Liver (tissue), 9 donors: ENCODE data around the gene CNTN2. TPM values are rescaled to one million over a fixed set of nuclear protein-coding genes. Genes with fewer than 3 reads are reported as not detected.

Experiments
- DNase-seq: peaks from one replicate; pipeline ENCODE4 v3.0.0-alpha.2; 2017; ENCODE audit warnings: low spot score
- H3K27ac ChIP-seq, 2 donors: one replicate each; pipeline ENCODE4 v1.7.0; 2013; ENCODE audit warnings: inconsistent platforms in 2 of 2, low read length in 2 of 2, control low read depth in 1 of 2, low read depth in 1 of 2, mild to moderate bottlenecking in 1 of 2
- H3K27me3 ChIP-seq, 4 donors: one replicate each; pipeline versions ENCODE4 v1.6.1 to v1.7.0; 2013; ENCODE audit warnings: low read length in 3 of 4, inconsistent platforms in 1 of 4, mild to moderate bottlenecking in 1 of 4, moderate library complexity in 1 of 4; ENCODE audit not compliant: control insufficient read depth in 4 of 4, insufficient read depth in 4 of 4
- H3K36me3 ChIP-seq, 4 donors: one replicate each; pipeline versions ENCODE4 v1.6.1 to v1.7.0; 2013; ENCODE audit warnings: low read length in 3 of 4, mild to moderate bottlenecking in 3 of 4, low read depth in 1 of 4, moderate library complexity in 1 of 4; ENCODE audit not compliant: control insufficient read depth in 4 of 4, insufficient read depth in 3 of 4
- H3K4me1 ChIP-seq, 4 donors: one replicate each; pipeline versions ENCODE4 v1.6.1 to v1.7.0; 2013; ENCODE audit warnings: low read length in 3 of 4, mild to moderate bottlenecking in 3 of 4, moderate library complexity in 1 of 4; ENCODE audit not compliant: control insufficient read depth in 4 of 4, insufficient read depth in 4 of 4
- H3K4me3 ChIP-seq, 3 donors: one replicate each; pipeline versions ENCODE4 v1.6.1 to v1.7.0; 2013; ENCODE audit warnings: low read length in 3 of 3, control low read depth in 1 of 3, low read depth in 1 of 3, mild to moderate bottlenecking in 1 of 3
- H3K9ac ChIP-seq, 2 donors: one replicate each; pipeline ENCODE4 v1.7.0; 2013; ENCODE audit warnings: low read length in 2 of 2, mild to moderate bottlenecking in 2 of 2, moderate library complexity in 2 of 2, control low read depth in 1 of 2, low read depth in 1 of 2
- H3K9me3 ChIP-seq, 4 donors: one replicate each; pipeline versions ENCODE4 v1.6.1 to v1.7.0; 2013; ENCODE audit warnings: low read length in 3 of 4; ENCODE audit not compliant: control insufficient read depth in 4 of 4
- ATF3 ChIP-seq: IDR thresholded peaks from 2 replicates; pipeline ENCODE4 v1.6.1; 2016; ENCODE audit warnings: antibody characterized with exemption
- CTCF ChIP-seq: fragments of 150-350 bp; IDR thresholded peaks from 2 replicates; pipeline ENCODE4 v1.5.1; 2017; ENCODE audit warnings: improper control_type of control experiment, low read depth, low read length; ENCODE audit not compliant: missing input control
- EGR1 ChIP-seq, 2 donors: IDR thresholded peaks; 2 replicates each; pipeline ENCODE4 v1.6.1; 2016 to 2018; ENCODE audit warnings: antibody characterized with exemption in 2 of 2, low read depth in 2 of 2
- FOXA1 ChIP-seq: IDR thresholded peaks from 2 replicates; pipeline ENCODE4 v1.6.1; 2016; ENCODE audit warnings: antibody characterized with exemption
- FOXA2 ChIP-seq: IDR thresholded peaks from 2 replicates; pipeline ENCODE4 v1.6.1; 2016; ENCODE audit warnings: antibody characterized with exemption
- GABPA ChIP-seq, 2 donors: IDR thresholded peaks in 1 of 2; conservative IDR thresholded peaks in 1 of 2; 2 replicates each; pipeline ENCODE4 v1.6.1; 2016; ENCODE audit warnings: antibody characterized with exemption in 2 of 2, mild to moderate bottlenecking in 1 of 2, moderate library complexity in 1 of 2
- HNF4A ChIP-seq, 2 donors: conservative IDR thresholded peaks; 2 replicates each; pipeline ENCODE4 v1.6.1; 2016; ENCODE audit warnings: antibody characterized with exemption in 2 of 2, mild to moderate bottlenecking in 2 of 2
- HNF4G ChIP-seq: IDR thresholded peaks from 2 replicates; pipeline ENCODE4 v1.6.1; 2016; ENCODE audit warnings: antibody characterized with exemption
- JUND ChIP-seq, 2 donors: IDR thresholded peaks; 2 replicates each; pipeline ENCODE4 v1.6.1; 2016; ENCODE audit warnings: antibody characterized with exemption in 2 of 2
- MAX ChIP-seq: IDR thresholded peaks from 2 replicates; pipeline ENCODE4 v1.6.1; 2016; ENCODE audit warnings: antibody characterized with exemption
- NR2F2 ChIP-seq: IDR thresholded peaks from 2 replicates; pipeline ENCODE4 v1.6.1; 2016; ENCODE audit warnings: antibody characterized with exemption
- RAD21 ChIP-seq, 2 donors: IDR thresholded peaks; 2 replicates each; pipeline ENCODE4 v1.6.1; 2016; ENCODE audit warnings: antibody characterized with exemption in 2 of 2, mild to moderate bottlenecking in 2 of 2
- REST ChIP-seq: IDR thresholded peaks from 2 replicates; pipeline ENCODE4 v1.6.1; 2016; ENCODE audit warnings: antibody characterized with exemption, mild to moderate bottlenecking
- RXRA ChIP-seq, 2 donors: IDR thresholded peaks; 2 replicates each; pipeline ENCODE4 v1.6.1; 2017 to 2018; ENCODE audit warnings: antibody characterized with exemption in 2 of 2, mild to moderate bottlenecking in 1 of 2
- SP1 ChIP-seq: IDR thresholded peaks from 2 replicates; pipeline ENCODE4 v1.6.1; 2018; ENCODE audit warnings: antibody characterized with exemption, mild to moderate bottlenecking
- TAF1 ChIP-seq: conservative IDR thresholded peaks from 2 replicates; pipeline ENCODE4 v1.6.1; 2016; ENCODE audit warnings: antibody characterized with exemption, mild to moderate bottlenecking
- YY1 ChIP-seq: IDR thresholded peaks from 2 replicates; pipeline ENCODE4 v1.6.1; 2016; ENCODE audit warnings: antibody characterized with exemption, mild to moderate bottlenecking
- ZBTB33 ChIP-seq: IDR thresholded peaks from 2 replicates; pipeline ENCODE4 v1.6.1; 2016; ENCODE audit warnings: antibody characterized with exemption
- WGBS: extraction: QIAGEN DNeasy Blood & Tissue Kit; methylation state at CpG from one replicate; pipeline ENCODE4 v1.1.7; 2013; 5-methylcytosine and 5-hydroxymethylcytosine counted together
- polyA plus RNA-seq, 2 donors: library from polyadenylated mRNA; stranded (reverse) in 1 of 2; unstranded in 1 of 2; fragments of 200-250 nt in 1 of 2; fragments of >200 nt in 1 of 2; fragmentation: Nextera tagmentation in 1 of 2; extraction: Ambion mirVana in 1 of 2; gene quantifications; one replicate each; pipeline versions ENCODE4 v1.2.1 to v1.2.3, GENCODE V29; 2013 to 2015
- total RNA-seq, 2 donors: library from RNA; depleted of rRNA; stranded (reverse); fragments of >200 nt; gene quantifications; one replicate each; pipeline ENCODE4 v1.2.3, GENCODE V29; 2014
- donor health status: healthy.
- donor health status: healthy.
- donor health status: healthy.
- donor health status: healthy.
- donor health status: healthy.

CNTN2 gene
- total and polyA plus RNA-seq, 4 donors = 0.05 to 0.25 (median 0.17) TPM

- Histone ChIP-seq H3K36me3 (no peaks in the 10 kb centered on the region), H3K4me3 (no peak overlapping the region), H3K9ac (no peak overlapping the region), H3K4me1 (no peaks in the 10 kb centered on the region), H3K27ac (no peak overlapping the region), H3K27me3 (no peaks in the 10 kb centered on the region), H3K9me3 (no peaks in the 10 kb centered on the region)
- 87% methylated on average over 4 of the region's 4 CpGs for WGBS
- TF ChIP-seq NR2F2 (no peak), GABPA (IDR thresholded peaks at IDR 0.05 in 1 of 2, conservative IDR thresholded peaks at IDR 0.05 in 1 of 2) (no peak), RXRA (IDR thresholded peaks at IDR 0.05) (no peak), FOXA1 (no peak), HNF4G (no peak), CTCF (no peak), RAD21 (IDR thresholded peaks at IDR 0.05) (no peak), HNF4A (conservative IDR thresholded peaks at IDR 0.05) (no peak), SP1 (no peak)
- no peak for DNase-seq
Measured at GRCh38 chr1:205076245-205076761, 33.3 kb downstream of the CNTN2 start.

- WGBS = 96% methylated on average over 7 of the region's 7 CpGs
- Histone ChIP-seq H3K9ac (no peak overlapping the region), H3K27me3 (no peaks in the 10 kb centered on the region), H3K9me3 (no peaks in the 10 kb centered on the region), H3K36me3 (peaks cover 0 to under 1% (median 0%) of the 10 kb centered on the region in 4 donors), H3K27ac (no peak overlapping the region), H3K4me1 (no peaks in the 10 kb centered on the region), H3K4me3 (no peak overlapping the region)
- no peak for DNase-seq
- no peak for TF ChIP-seq REST
- TF ChIP-seq HNF4A (conservative IDR thresholded peaks at IDR 0.05) = no peak
- TF ChIP-seq FOXA2 = no peak
- no peak for TF ChIP-seq ZBTB33
- TF ChIP-seq JUND (IDR thresholded peaks at IDR 0.05) = no peak
- no peak for TF ChIP-seq MAX
- no peak for TF ChIP-seq ATF3
- TF ChIP-seq GABPA (IDR thresholded peaks at IDR 0.05 in 1 of 2, conservative IDR thresholded peaks at IDR 0.05 in 1 of 2) = no peak
- no peak for TF ChIP-seq HNF4G
- TF ChIP-seq TAF1 = no peak
- no peak for TF ChIP-seq FOXA1
- TF ChIP-seq YY1 = no peak
- TF ChIP-seq CTCF = no peak
- TF ChIP-seq NR2F2 = no peak
- TF ChIP-seq EGR1 (IDR thresholded peaks at IDR 0.05; ENCODE audit: low read depth in 2 of 2) = no peak
- no peak for TF ChIP-seq RXRA (IDR thresholded peaks at IDR 0.05)
- no peak for TF ChIP-seq SP1
Measured at GRCh38 chr1:205077158-205077933, 34.3 kb downstream of the CNTN2 start.
